Keratinocyte (primary cell): ENCODE results near the gene PRAMEF5.
"Not testable (repeated sequence)": the region's sequence is repeated elsewhere in the genome, so short reads cannot be mapped to it uniquely, and the experiment has no call there.

Experiments
- CTCF ChIP-seq, 3 experiments: IDR thresholded peaks in 1 of 3; conservative IDR thresholded peaks in 1 of 3; optimal IDR thresholded peaks in 1 of 3; 2 replicates in 2 of 3; 3 replicates in 1 of 3; pipeline versions ENCODE3 to v1.5.1; 2011; ENCODE audit warnings: low read length in 3 of 3, mild to moderate bottlenecking in 3 of 3, moderate library complexity in 2 of 3, control low read depth in 1 of 3, inconsistent platforms in 1 of 3; ENCODE audit not compliant: insufficient read depth in 2 of 3; ENCODE audit errors: extremely low read depth in 1 of 3
- EZH2 ChIP-seq: IDR thresholded peaks from one replicate; pipeline ENCODE4 v1.6.1; 2012; ENCODE audit warnings: inconsistent platforms, mild to moderate bottlenecking, low read length, moderate library complexity

GRCh38 chr1:13265124-13265523 lies 11.1 kb downstream of the PRAMEF5 start:
- not testable (repeated sequence) for TF ChIP-seq CTCF (optimal IDR thresholded peaks at IDR 0.05 in 1 of 3, IDR thresholded peaks at IDR 0.05 in 1 of 3, conservative IDR thresholded peaks at IDR 0.05 in 1 of 3; ENCODE audit: extremely low read depth in 1 of 3, insufficient read depth in 2 of 3, low read length in 3 of 3); EZH2
